HepG2 (cell line): Measurements from ENCODE around the gene HSP90AA1. TPM values are rescaled to one million over a fixed set of nuclear protein-coding genes. Genes with fewer than 3 reads are reported as not detected.

Experiments used
- ATAC-seq: fragments of 200-7000 bp; cut with Tn5 transposase; 3 replicates; pipeline ENCODE4 v1.9.1; 2020; ENCODE audit warnings: mild to moderate bottlenecking, moderate library complexity
- BruUV-seq: library from RNA; stranded (reverse); fragments of 400-500 nt; replicated peaks from 2 replicates; lab custom pipeline; 2021; lab: Mats Ljungman, UMichigan
- CTCF ChIA-PET: fragments of 300-600 bp; formaldehyde crosslinking; extraction: SDS; loops from one replicate; lab custom pipeline; 2021; ENCODE audit warnings: low total read pairs, inconsistent platforms, low intra/inter-chr PET ratio; lab: Yijun Ruan, JAX
- POLR2A ChIA-PET: fragments of 350-600 bp; sonication (Branson Sonifier 250); formaldehyde crosslinking; loops from one replicate; lab custom pipeline; 2020; ENCODE audit warnings: antibody characterized with exemption, inconsistent platforms; lab: Yijun Ruan, JAX
- DNase-seq: peaks from one replicate; pipeline ENCODE4 v3.0.0-alpha.2; 2015; ENCODE audit warnings: low spot score
- FAIRE-seq: peaks from 3 replicates; lab custom pipeline; 2011; peaks lifted over from hg19 to GRCh38; lab: Jason Lieb, UNC
- H2AFZ ChIP-seq: one replicate; pipeline ENCODE4 v1.6.1; 2011; ENCODE audit warnings: low read length, inconsistent platforms
- H3K27ac ChIP-seq: fragments of 300-600 bp; 3 replicates; pipeline ENCODE4 v1.8.0; 2011; ENCODE audit warnings: mixed run types, mild to moderate bottlenecking, mixed read lengths, low read length, inconsistent platforms; ENCODE audit not compliant: insufficient read depth; ENCODE audit errors: extremely low read length
- H3K27me3 ChIP-seq, 2 experiments: fragments of 200-600 bp in 1 of 2; 2 replicates in 1 of 2; 3 replicates in 1 of 2; pipeline versions ENCODE4 v1.6.0 to v1.8.0; 2011; ENCODE audit warnings: low read length in 2 of 2, mild to moderate bottlenecking in 2 of 2, moderate library complexity in 2 of 2, inconsistent platforms in 1 of 2; ENCODE audit not compliant: insufficient read depth in 2 of 2, control insufficient read depth in 1 of 2
- H3K36me3 ChIP-seq, 2 experiments: fragments of 200-600 bp in 1 of 2; replicated peaks in 1 of 2; 2 replicates in 1 of 2; 3 replicates in 1 of 2; pipeline versions ENCODE4 v1.5.1 to v1.8.0; 2011; ENCODE audit warnings: low read length in 2 of 2, inconsistent platforms in 1 of 2; ENCODE audit not compliant: insufficient read depth in 2 of 2, control insufficient read depth in 1 of 2
- H3K4me1 ChIP-seq: 2 replicates; pipeline ENCODE4 v1.5.1; 2012; ENCODE audit warnings: low read length, inconsistent platforms; ENCODE audit not compliant: insufficient read depth
- H3K4me2 ChIP-seq: 2 replicates; pipeline ENCODE4 v1.6.0; 2011; ENCODE audit warnings: low read depth, low read length, inconsistent platforms
- H3K4me3 ChIP-seq, 3 experiments: fragments of 200-600 bp in 1 of 3; sonication (generic), shearing (Covaris generic) in 1 of 3; replicated peaks in 1 of 3; 2 replicates each; pipeline ENCODE4 v1.5.1; 2011 to 2016; ENCODE audit warnings: low read length in 3 of 3, inconsistent platforms in 2 of 3, low read depth in 2 of 3, mild to moderate bottlenecking in 2 of 3, control low read depth in 1 of 3, mixed read lengths in 1 of 3; ENCODE audit not compliant: insufficient read depth in 1 of 3
- H3K79me2 ChIP-seq: one replicate; pipeline ENCODE4 v1.6.1; 2011; ENCODE audit warnings: low read length, inconsistent platforms; ENCODE audit not compliant: insufficient read depth
- H3K9ac ChIP-seq: 2 replicates; pipeline ENCODE4 v1.6.0; 2011; ENCODE audit warnings: mild to moderate bottlenecking, low read depth, low read length, inconsistent platforms; ENCODE audit not compliant: insufficient read depth
- H3K9me3 ChIP-seq: 2 replicates; pipeline ENCODE4 v1.5.1; 2012; ENCODE audit warnings: mild to moderate bottlenecking, low read length
- H4K20me1 ChIP-seq: 2 replicates; pipeline ENCODE4 v1.6.0; 2011; ENCODE audit warnings: inconsistent platforms, mild to moderate bottlenecking, low read length, moderate library complexity; ENCODE audit not compliant: insufficient read depth
- AGO2 ChIP-seq: fragments of 200-400 bp; formaldehyde crosslinking; optimal IDR thresholded peaks from 2 replicates; pipeline ENCODE3; 2017; ENCODE audit warnings: mild to moderate bottlenecking, low read depth, low read length, moderate library complexity
- GABPB1 ChIP-seq: IDR thresholded peaks from 2 replicates; pipeline ENCODE4 v1.6.1; 2016; ENCODE audit warnings: mild to moderate bottlenecking, missing genetic modification reagents, moderate library complexity, missing compliant biosample characterization
- HNRNPH1 ChIP-seq: fragments of 200-400 bp; formaldehyde crosslinking; optimal IDR thresholded peaks from 2 replicates; pipeline ENCODE3; 2017; ENCODE audit warnings: mild to moderate bottlenecking, low read depth, low read length
- MED1 ChIP-seq: sonication (generic); formaldehyde crosslinking; IDR thresholded peaks from 2 replicates; pipeline ENCODE4 v1.4.0; 2020; ENCODE audit warnings: missing genetic modification reagents
- NFRKB ChIP-seq: fragments of 450-650 bp; IDR thresholded peaks from 2 replicates; pipeline ENCODE4 v1.6.1; 2017
- RAD21 ChIP-seq: fragments of 450-650 bp; formaldehyde crosslinking; IDR thresholded peaks from 2 replicates; pipeline ENCODE4 v1.5.0; 2020; ENCODE audit warnings: mild to moderate bottlenecking
- RBM22 ChIP-seq: fragments of 200-400 bp; formaldehyde crosslinking; optimal IDR thresholded peaks from 2 replicates; pipeline ENCODE3; 2017; ENCODE audit warnings: mild to moderate bottlenecking, low read length, moderate library complexity
- SP5 ChIP-seq: IDR thresholded peaks from 2 replicates; pipeline ENCODE4 v1.6.1; 2016; ENCODE audit warnings: low read depth, borderline replicate concordance
- STAG1 ChIP-seq: sonication (generic); formaldehyde crosslinking; IDR thresholded peaks from 2 replicates; pipeline ENCODE4 v1.4.0; 2020; ENCODE audit warnings: missing genetic modification reagents
- XRCC5 ChIP-seq: fragments of 200-400 bp; formaldehyde crosslinking; optimal IDR thresholded peaks from 2 replicates; pipeline ENCODE3; 2017; ENCODE audit warnings: mild to moderate bottlenecking, low read length
- ZNF546 ChIP-seq: sonication (generic); formaldehyde crosslinking; conservative IDR thresholded peaks from 2 replicates; pipeline ENCODE4 v1.8.1; 2023; ENCODE audit warnings: mild to moderate bottlenecking, missing genetic modification reagents
- WGBS: methylation state at CpG from one replicate; pipeline ENCODE4 v1.1.6; 2017; ENCODE audit warnings: low lambda C conversion rate; 5-methylcytosine and 5-hydroxymethylcytosine counted together
- in situ Hi-C: cut with HindIII; loops from 2 replicates; pipeline ENCODE4 v1.10.0; 2017; ENCODE audit warnings: low pct_unique_long_range_greater_than_20kb; ENCODE audit not compliant: extremely low pct_ligation_motif_present
- intact Hi-C: fragments of 100-400 bp; cut with micrococcal nuclease; formaldehyde crosslinking; loops from one replicate; pipeline ENCODE4 v1.10.0; 2022; ENCODE audit not compliant: unreplicated experiment
- polyA plus RNA-seq, 8 experiments: library from polyadenylated mRNA; depleted of rRNA in 3 of 8; stranded (reverse) in 7 of 8; unstranded in 1 of 8; fragments of >200 nt; fragmentation: Illumina TruSeq in 4 of 8; extraction: Trizol in 4 of 8; gene quantifications; 2 replicates each; pipeline versions ENCODE4 v1.2.1 to v1.2.3, GENCODE V29; 2011 to 2016; ENCODE audit warnings: low read depth in 4 of 8, missing spikeins in 1 of 8, mixed read lengths in 1 of 8; ENCODE audit not compliant: insufficient read depth in 1 of 8
- total RNA-seq, 5 experiments: library from RNA; depleted of rRNA; stranded (reverse); fragments of >200 nt; fragmentation: Illumina TruSeq; extraction: Trizol; gene quantifications; 2 replicates each; pipeline ENCODE4 v1.2.3, GENCODE V29; 2016; ENCODE audit warnings: low read depth in 1 of 5
- TF ChIP-seq, protein P1 (sequence below): sonication (generic); formaldehyde crosslinking; IDR thresholded peaks from 2 replicates; pipeline ENCODE4 v1.5.1; 2020; ENCODE audit warnings: mild to moderate bottlenecking, missing genetic modification reagents, moderate library complexity
- TF ChIP-seq, protein P2 (sequence below): sonication (generic); formaldehyde crosslinking; IDR thresholded peaks from 2 replicates; pipeline ENCODE4 v1.5.0; 2020; ENCODE audit warnings: mild to moderate bottlenecking, missing genetic modification reagents, moderate library complexity
- TF ChIP-seq, protein P3 (sequence below), 2 experiments: sonication (generic) in 1 of 2; formaldehyde crosslinking in 1 of 2; IDR thresholded peaks; 2 replicates each; pipeline versions ENCODE4 v1.4.0 to v1.6.1; 2018 to 2020; ENCODE audit warnings: missing genetic modification reagents in 2 of 2, borderline replicate concordance in 1 of 2, low read depth in 1 of 2, mild to moderate bottlenecking in 1 of 2, missing biosample characterization in 1 of 2

HSP90AA1 gene
- total and polyA plus RNA-seq, 2 of the 13 experiments (the other 11 are each of a cell fraction or from before 2014, with no cell fraction given), result 262 to 636 TPM

DNA sequence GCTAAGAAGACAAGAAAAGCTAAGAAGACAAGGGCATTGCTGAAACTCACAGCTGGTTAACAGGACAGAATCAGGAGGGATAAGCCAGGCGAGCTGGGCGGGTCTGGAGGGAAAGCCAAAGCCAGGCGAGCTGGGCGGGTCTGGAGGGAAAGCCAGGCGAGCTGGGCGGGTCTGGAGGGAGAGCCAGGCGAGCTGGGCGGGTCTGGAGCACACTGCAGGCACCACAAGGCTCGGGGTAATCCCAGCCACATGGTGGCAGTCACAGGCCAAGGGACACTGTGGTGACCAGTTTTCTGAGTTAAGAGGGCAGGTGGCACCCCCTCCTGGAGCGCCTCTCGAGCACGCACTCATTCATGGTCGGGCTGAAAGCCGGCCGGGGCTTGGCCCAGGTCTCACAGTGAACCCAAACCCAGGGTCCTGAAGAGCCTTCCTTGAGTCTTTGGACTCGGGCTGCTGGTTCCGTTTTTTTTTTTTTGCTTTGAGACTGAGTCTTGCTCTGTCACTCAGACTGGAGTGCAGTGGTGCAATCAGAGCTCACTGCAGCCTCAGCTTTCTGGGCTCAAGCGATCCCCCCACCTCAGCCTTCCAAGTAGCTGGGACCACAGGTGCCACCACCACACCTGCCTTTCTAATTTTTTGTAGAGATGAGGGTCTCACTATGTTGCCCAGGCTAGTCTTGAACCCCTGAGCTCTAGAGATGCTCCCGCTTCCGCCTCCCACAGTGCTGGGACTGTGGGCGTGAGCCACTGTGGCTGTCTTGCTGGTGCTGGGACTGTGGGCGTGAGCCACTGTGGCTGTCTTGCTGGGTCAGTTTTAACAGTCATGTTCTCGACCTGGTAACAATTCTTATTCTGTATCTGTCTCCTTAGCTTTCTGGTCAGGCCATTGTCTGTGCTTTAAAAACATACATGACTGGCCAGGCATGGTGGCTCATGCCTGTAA, 40.2 kb downstream of the HSP90AA1 start:
- BruUV-seq, result no TSS peak
- Histone ChIP-seq H3K79me2 (no peaks in the 10 kb centered on the region), H3K27ac (no peak overlapping the region), H2AFZ (no peak overlapping the region), H3K4me2 (no peak overlapping the region), H3K36me3 (peaks cover 44 to 70% of the 10 kb centered on the region in 2 experiments), H3K4me3 (no peak overlapping the region), H4K20me1 (no peaks in the 10 kb centered on the region), H3K9ac (no peak overlapping the region), H3K9me3 (no peaks in the 10 kb centered on the region), H3K27me3 (no peaks in the 10 kb centered on the region), H3K4me1 (no peaks in the 10 kb centered on the region)
- in situ Hi-C loops (no loop called here), intact Hi-C loops (loop anchor here (1.0 kb wide), 1 partner anchor 50 kb away; no protein-coding TSS in a partner anchor)
- POLR2A ChIA-PET, result interaction anchor here (0.9 kb wide), 1 partner anchor 9 kb away, joined by 3 read pairs; no protein-coding TSS in a partner anchor
- WGBS, result 89% methylated on average over 18 of the region's 23 CpGs
- DNase-seq (peak; percentile 70), FAIRE-seq (no peak), ATAC-seq (peak; percentile 92)
- CTCF ChIA-PET, result interaction anchor here (2.0 kb wide), 1 partner anchor 50 kb away, joined by 18 read pairs; no protein-coding TSS in a partner anchor
- TF ChIP-seq STAG1, result peak; percentile 77
- TF ChIP-seq SP5, result 0 out of 2 replicates have a peak, but pooled peaks have one; percentile 17
- peak; percentile 61 for TF ChIP-seq RAD21 (CRISPR knock-in tag)
- TF ChIP-seq, protein P1, sequence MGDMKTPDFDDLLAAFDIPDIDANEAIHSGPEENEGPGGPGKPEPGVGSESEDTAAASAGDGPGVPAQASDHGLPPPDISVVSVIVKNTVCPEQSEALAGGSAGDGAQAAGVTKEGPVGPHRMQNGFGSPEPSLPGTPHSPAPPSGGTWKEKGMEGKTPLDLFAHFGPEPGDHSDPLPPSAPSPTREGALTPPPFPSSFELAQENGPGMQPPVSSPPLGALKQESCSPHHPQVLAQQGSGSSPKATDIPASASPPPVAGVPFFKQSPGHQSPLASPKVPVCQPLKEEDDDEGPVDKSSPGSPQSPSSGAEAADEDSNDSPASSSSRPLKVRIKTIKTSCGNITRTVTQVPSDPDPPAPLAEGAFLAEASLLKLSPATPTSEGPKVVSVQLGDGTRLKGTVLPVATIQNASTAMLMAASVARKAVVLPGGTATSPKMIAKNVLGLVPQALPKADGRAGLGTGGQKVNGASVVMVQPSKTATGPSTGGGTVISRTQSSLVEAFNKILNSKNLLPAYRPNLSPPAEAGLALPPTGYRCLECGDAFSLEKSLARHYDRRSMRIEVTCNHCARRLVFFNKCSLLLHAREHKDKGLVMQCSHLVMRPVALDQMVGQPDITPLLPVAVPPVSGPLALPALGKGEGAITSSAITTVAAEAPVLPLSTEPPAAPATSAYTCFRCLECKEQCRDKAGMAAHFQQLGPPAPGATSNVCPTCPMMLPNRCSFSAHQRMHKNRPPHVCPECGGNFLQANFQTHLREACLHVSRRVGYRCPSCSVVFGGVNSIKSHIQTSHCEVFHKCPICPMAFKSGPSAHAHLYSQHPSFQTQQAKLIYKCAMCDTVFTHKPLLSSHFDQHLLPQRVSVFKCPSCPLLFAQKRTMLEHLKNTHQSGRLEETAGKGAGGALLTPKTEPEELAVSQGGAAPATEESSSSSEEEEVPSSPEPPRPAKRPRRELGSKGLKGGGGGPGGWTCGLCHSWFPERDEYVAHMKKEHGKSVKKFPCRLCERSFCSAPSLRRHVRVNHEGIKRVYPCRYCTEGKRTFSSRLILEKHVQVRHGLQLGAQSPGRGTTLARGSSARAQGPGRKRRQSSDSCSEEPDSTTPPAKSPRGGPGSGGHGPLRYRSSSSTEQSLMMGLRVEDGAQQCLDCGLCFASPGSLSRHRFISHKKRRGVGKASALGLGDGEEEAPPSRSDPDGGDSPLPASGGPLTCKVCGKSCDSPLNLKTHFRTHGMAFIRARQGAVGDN, result peak; percentile 34
- peak; percentile 29 for TF ChIP-seq XRCC5
- TF ChIP-seq NFRKB, result no peak
- TF ChIP-seq GABPB1, result peak; percentile 12; the same call in 1 of the 2 replicates
- TF ChIP-seq RBM22, result peak; percentile 69
- no peak for TF ChIP-seq HNRNPH1
- TF ChIP-seq MED1 (CRISPR knock-in tag), result no peak
- no peak for TF ChIP-seq ZNF546 (CRISPR knock-in tag)
- peak; percentile 73 for TF ChIP-seq AGO2
- TF ChIP-seq, protein P2, sequence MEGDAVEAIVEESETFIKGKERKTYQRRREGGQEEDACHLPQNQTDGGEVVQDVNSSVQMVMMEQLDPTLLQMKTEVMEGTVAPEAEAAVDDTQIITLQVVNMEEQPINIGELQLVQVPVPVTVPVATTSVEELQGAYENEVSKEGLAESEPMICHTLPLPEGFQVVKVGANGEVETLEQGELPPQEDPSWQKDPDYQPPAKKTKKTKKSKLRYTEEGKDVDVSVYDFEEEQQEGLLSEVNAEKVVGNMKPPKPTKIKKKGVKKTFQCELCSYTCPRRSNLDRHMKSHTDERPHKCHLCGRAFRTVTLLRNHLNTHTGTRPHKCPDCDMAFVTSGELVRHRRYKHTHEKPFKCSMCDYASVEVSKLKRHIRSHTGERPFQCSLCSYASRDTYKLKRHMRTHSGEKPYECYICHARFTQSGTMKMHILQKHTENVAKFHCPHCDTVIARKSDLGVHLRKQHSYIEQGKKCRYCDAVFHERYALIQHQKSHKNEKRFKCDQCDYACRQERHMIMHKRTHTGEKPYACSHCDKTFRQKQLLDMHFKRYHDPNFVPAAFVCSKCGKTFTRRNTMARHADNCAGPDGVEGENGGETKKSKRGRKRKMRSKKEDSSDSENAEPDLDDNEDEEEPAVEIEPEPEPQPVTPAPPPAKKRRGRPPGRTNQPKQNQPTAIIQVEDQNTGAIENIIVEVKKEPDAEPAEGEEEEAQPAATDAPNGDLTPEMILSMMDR (CRISPR knock-in tag), result peak; percentile 73
- TF ChIP-seq, protein P3, sequence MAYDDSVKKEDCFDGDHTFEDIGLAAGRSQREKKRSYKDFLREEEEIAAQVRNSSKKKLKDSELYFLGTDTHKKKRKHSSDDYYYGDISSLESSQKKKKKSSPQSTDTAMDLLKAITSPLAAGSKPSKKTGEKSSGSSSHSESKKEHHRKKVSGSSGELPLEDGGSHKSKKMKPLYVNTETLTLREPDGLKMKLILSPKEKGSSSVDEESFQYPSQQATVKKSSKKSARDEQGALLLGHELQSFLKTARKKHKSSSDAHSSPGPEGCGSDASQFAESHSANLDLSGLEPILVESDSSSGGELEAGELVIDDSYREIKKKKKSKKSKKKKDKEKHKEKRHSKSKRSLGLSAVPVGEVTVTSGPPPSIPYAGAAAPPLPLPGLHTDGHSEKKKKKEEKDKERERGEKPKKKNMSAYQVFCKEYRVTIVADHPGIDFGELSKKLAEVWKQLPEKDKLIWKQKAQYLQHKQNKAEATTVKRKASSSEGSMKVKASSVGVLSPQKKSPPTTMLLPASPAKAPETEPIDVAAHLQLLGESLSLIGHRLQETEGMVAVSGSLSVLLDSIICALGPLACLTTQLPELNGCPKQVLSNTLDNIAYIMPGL (CRISPR knock-in tag; IDR thresholded peaks at IDR 0.05; ENCODE audit: borderline replicate concordance in 1 of 2, low read depth in 1 of 2), result peak in 1 of 2 experiments; percentile 26; a peak in 1 of 4 replicates
